Activated CD4-positive, alpha-beta T cell treated with anti-CD3 and anti-CD28 coated beads, Interleukin-2, amount 50 U/mL, for 16 hours (primary cell): ENCODE results near the gene FRK.
"Not testable (repeated sequence)": the region's sequence is repeated elsewhere in the genome, so short reads cannot be mapped to it uniquely, and the experiment has no call there.

ENCODE experiments used
- DNase-seq: peaks from one replicate; pipeline ENCODE4 v3.0.0-alpha.2; 2020

Gene FRK

DNA sequence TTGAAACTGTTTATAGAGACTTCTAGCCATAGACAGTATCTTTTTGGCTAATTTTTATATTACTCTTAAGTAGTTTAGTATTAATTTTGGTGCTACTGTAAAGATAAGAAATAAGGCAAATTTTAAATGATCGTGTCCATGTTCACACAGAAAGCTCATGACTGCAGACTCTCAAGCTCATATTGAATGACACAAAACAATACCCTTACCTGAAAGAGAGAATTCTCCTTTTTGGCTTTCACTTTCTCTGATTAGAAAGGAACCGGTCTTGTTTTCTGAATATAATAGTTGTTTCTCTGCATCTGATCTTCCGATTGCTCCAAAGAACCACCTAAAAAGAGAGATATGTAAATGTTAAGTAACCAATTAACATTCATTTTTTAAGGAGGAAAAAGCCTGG, 57.0 kb downstream of the FRK start:
- DNase-seq: no peak

DNA sequence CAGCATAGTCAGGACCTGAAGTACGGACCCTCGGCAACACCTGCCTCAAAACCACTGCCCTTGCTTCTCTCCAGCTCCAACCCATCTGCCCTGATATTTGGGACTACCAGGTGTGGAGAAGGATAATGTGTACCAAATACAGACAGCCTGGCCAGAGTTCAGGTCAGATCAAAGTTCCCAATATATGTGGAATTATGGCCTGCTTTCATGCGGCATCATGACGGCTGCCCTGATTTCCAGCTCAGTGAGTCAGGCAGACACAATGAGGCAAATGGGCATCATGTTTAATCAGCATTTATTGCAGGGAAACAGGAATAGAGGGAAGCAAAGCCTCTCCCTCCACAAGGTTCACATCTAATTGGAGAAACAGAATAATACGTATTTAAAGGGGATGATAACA, 57.9 kb downstream of the FRK start:
- no peak for DNase-seq

DNA sequence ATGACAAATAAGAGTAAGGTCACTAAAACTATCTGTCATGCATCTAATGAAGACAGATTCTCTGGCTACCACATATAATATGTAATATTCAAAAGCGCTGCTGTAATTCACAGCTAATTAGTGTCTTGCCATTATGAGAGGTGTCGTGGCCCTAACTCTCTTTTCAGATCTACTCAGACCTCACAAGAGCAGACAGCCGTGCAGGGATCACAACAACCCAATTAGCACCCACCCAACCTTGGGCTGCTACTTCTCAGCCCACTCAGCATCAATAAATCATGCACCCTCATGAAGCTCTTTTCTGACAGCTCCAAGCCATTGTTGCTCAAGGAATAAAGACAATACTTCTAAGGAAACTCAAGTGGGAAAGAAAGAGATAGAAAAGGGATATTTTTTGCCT, 61.5 kb downstream of the FRK start:
- DNase-seq: no peak

DNA sequence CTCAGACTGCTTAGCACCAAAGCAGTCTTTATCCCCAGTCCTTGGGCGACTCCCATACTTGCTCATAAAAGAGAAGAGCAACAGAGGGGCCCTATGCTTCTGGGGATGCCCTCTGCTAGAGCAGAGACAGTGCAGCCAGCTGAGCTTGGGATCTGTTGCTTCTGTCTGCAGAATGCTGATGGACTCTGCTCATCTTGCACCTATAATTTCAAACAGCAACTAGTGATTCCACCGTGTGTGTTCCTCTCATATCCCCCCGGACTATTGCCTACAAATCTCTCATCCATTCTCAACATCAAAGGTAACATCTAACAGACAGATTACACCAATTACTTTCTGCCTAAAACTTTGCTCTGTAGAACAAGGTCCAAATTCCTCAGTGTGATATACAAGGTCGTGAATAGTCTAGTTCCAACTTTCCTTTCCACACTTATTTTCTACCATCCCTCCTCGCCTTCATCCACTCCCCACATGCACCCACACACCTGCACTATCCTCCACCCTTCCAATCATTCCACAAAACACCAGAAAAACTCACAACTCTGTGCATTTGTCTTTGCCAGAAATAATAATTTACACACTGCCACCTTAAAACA, 62.6 kb downstream of the FRK start:
- no peak for DNase-seq

DNA sequence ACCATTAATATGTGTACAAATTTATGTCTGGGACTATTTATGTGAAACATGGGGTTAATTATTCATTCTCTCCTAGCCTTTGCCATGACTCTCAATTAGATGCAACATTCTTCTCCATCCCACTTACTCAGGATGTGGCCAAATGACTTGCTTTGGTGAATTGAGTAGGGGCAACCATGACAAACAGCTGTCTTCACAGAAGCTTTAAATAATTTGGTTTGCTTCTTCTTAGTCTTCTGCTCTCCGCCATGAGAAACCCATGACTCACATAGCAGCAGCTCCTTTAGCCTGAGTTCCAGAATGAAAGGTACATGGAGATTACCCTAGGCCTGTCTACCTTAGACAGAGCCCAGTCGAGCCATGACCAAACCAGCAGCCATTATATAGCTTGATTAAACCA, 74.7 kb downstream of the FRK start:
- no peak for DNase-seq

DNA sequence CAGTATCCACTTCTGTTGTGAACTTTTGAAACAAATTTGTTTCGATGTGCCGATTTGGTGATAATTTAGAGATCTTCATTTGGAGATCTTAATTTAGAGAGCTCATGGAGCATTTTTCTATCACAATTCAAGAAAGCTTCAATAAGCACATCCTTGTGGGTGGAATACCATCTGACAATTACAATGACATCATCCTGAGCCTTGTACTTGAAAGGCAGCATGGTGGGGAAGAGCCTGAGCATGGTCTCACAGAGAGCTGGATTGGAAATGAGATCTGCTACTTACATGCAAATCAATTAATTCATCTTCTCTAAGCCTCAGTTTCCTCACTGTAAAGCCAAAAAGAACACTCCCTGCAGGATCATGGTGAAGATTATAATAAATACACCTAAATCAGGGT, 75.9 kb downstream of the FRK start:
- DNase-seq: no peak

DNA sequence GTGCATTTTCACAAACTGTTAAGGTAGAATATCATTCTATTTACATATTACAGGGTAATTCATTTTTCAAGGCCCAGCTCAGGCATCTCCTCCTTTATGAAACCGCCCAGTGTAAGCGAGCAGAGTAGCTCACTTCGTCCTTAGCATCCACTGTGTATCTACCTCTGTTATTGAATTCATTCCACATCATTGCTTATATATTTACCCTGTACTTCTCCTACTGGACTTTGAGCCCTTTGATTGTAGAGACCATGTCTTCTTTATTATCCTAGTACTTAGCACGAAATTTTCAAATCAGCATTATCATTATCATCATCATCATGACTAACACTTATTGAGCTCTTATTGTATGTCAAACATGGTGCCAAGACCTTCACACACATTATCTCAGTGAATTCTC, 76.7 kb downstream of the FRK start:
- no peak for DNase-seq

DNA sequence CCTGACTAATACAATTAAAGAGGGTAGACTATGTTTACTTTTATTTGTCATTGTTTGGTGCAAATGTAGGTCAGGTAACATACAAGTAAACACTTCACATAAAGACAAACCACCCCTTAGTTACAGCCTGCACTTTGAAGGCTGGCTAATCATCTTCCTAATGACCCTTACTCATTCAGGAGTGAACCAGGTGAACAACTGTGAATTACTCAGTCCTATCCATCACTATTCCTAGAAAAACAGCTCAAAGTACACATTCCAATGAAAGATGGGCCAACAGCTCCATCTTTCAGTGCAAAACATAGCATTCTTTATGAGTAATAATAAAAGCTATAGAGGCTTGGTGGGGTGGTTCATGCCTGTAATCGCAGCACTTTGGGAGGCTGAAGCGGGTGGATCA, 78.2 kb downstream of the FRK start:
- DNase-seq: no peak

DNA sequence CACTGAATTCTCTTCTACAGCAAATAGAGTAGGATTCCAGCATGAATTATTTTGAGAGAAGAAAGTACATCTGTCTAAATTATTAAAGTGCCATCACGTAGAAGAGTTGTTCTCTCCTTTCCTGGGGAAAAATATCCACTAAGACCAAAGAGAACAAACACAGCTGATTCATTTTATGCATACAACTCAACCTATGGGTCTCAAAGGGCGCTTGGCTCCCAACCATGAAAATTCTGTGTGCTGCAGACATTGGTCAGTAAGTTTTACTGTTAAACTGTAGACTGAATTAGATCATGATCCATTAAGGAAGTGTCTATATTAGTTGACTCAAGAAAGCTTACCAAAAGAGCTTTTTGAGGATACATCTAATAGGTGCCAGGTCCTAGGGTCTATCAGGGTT, 83.5 kb downstream of the FRK start:
- DNase-seq: no peak

DNA sequence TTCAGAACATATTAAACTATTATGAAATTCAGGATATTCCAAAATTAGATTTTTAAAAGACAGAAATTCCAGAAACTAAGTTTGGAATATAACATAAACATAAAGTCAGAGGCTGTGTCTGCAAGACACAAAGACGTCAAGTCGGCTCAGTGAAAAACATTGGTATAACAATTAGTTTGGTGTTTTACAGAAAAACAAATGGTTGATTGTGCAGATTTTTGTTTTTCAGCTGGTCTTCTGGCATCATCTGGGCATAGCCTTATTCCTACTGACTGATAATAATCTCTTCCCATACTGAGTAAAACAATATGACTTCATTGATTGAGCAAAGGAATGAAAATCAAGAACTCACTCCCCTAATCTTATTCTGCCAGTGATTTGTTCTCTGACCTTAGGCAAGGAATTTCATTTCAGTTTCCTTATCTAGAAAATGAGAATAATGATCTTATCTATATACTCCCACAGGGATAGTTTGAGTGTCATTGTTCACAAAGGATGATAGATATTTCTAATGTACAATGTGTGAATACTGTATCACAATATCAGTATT, 84.3 kb downstream of the FRK start:
- no peak for DNase-seq

DNA sequence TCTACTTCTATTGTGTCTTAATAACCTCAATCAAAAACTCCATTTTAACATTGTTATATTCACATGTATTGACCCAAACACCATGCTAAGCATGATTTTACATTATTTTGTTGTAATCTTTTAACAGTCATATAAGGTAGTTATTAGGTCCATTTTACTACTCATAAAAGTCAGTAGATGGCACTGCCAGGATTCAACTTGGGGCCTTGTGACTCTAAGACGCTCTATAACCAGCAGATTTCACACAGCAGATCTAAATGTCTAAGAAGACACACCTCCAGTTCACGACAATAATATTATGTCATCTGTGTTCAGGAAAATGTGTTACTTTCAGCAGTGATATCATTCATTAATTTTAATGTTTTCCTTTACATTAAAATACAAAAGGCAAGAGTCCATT, 88.0 kb downstream of the FRK start:
- no peak for DNase-seq

DNA sequence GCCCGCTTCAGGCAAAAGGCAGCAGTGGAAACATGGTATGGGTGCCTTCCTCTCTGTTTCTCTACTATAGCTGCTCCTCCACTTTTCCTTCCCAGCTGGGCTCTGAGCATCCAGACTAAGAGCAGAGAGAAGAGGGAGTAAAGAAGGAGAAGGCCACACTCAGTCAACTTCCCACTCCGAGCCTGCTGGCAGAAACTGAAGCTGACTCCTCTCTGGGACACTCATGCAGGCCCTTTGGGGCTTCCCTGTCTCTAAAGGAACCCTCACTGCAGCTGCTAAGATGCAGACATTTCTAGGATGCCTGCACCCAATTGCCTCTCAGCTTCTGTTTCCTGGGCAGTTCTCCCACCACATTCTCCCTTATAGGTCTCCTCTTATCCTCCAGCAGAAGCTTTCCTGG, 88.9 kb downstream of the FRK start:
- DNase-seq: no peak

DNA sequence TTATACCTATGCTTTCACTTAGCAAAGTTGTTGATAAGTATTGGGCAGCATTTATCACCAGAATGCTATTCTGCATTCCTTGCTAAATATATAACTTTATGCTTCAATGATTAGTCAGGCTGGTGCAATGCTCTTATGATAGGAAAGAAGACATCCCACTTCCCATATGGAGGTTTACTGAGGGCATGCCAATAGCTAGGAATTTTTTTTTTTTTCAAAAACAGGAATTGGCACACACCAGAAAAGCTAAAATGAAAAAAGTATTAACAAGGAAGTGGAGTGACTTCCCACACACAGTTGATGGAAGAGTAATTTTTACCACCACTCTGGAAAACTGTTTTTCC, 90.8 kb downstream of the FRK start:
- DNase-seq: no peak

DNA sequence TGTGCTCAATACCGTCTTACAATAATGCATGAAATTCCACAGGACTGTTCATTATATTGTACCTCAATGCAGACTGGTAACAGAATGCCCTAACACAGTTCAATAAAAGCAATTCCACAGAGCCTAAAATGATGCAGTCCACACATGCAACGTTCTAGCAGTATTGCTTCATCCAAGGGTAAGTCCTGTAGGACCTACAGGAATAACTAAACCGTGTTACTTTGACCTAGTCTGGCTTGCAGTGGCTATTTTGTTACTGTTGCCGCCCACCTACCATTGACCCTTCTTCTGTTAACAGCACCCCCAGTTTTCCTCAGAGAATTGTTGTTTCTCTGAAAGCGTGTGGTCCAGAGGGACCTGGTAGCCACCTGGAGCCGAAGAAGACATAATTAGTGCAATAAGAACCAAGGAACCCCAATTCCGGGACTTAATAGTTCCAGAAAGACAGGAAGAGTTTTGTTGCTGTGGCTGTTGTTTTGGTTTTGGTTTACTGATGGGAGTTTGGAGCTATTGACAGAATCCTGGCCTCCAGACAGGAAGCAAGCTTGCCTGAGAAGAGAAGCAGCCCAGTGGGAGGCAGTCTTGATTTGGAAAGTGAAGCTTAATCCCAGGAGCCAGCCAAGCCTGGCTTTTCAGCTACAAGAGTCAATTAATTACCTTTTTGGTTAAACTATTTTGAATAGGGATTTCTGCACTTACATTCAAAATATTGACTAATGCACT, 91.3 kb downstream of the FRK start:
- DNase-seq: no peak

DNA sequence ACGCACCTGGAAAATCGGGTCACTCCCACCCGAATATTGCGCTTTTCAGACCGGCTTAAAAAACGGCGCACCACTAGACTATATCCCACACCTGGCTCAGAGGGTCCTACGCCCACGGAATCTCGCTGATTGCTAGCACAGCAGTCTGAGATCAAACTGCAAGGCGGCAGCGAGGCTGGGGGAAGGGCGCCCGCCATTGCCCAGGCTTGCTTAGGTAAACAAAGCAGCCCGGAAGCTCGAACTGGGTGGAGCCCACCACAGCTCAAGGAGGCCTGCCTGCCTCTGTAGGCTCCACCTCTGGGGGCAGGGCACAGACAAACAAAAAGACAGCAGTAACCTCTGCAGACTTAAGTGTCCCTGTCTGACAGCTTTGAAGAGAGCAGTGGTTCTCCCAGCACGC, 100.4 kb downstream of the FRK start:
- not testable (repeated sequence) for DNase-seq

DNA sequence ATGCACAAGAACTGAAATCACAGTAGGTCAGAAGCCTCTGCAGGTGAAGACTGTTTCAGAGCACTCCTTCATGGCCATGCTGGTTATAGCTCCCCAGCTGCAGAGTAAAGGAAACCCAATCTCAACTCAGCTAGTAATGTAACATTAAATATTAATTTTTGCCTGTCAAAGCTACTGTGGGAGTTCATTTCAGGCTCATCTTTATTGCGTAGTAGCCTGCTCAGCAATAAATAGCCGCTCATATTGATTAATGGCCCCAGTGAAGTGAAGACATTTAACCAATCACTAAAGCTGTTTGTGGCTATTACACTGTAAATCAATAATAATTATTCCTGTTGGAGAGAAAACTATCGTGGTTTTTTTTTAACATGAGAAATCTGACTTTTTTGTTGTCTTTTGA, 101.7 kb downstream of the FRK start:
- DNase-seq: no peak

DNA sequence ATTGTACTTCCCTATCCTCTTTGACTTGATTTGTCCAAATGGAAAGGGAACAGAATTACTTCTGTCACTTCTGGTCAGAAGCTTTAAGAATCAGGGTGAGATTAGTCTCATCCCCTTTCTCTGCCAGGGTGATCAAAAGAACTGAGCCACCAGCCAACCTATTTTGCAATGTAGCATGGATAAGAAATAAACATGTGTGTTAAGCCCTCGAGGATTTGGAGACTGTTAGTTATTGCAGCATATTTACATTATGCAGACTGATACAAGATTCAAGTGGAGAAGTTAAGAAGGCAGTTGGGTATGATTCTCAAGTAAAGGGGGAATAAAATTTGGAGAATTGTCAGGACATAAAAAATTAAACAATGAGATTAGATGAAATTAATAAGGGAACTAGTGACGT, 106.0 kb downstream of the FRK start:
- no peak for DNase-seq

DNA sequence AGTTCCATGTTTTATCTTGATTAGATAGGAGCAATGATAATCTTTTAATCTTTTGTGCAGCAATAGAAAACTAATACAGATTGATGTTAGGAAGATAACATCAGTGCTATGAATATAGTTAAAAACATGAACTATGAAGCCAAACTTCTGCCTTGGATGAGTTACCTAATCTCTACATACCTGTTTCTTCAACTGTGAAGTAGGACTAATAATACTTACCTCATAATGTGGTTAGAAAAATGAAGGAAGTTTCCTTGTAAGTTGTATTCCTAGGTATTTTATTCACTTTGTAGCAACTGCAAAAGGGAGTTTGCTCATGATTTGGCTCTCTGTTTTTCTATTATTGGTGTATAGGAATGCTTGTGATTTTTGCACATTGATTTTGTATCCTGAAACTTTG, 111.9 kb downstream of the FRK start:
- DNase-seq: no peak

DNA sequence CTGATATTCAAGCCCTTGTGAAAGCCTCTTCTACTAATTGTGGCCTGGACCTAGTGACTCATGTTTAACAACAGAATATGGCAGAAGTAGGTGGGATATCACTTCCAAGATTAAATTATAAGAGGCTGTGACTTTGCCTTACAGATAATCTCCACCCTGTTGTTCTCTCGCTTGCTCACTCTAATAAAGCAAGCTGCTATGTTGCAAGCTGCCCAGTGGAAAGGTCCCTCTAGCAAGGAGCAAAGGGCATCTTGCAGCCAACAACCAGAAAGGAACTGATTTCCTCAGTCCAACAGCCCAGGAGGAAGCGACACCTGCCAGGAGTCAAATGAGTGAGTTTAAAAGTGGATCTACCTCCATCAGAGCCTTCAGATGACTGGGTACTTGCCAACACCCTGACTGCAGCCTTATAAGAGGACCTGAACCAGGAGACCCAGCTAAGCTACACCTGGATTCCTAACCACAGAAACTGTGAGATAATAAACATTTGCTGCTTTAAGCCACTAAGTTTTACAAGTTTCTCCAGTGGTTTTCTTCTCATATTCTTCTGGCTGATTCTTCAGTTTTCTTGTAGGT, 112.6 kb downstream of the FRK start:
- no peak for DNase-seq

DNA sequence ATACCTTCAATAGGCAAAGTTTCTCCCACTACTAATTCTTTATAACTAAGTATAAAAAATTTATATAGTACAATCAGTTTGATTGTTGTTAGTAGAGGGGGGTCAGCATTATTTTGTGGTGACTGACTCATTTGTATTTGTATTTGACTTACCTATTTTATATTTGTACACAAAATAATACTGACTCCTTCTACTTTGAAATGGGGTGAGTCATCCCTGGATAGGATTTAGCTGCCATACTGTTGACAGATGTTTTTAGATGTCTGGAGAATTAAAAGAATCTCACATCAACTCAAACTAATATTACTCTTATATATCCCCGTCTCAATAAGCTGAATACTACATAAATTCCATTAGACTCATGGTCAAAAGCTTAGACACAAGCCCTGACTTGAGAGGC, 114.9 kb downstream of the FRK start:
- no peak for DNase-seq

DNA sequence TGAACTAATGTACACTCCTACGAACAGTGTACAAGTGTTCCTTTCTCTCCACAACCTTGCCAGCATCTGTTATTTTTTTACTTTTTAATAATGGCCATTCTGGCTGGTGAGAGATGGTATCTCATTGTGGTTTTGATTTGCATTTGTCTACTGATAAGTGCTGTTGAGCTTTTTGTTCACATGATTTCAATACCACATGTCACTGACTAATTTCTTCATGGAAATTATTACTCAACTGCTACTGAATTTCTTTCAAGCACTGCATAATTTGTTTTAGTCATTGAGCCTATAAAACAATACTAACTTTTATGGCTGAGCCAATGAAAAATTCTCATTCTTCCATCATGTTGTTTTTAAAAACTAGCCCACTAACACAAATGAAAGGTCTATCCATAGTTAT, 115.4 kb downstream of the FRK start:
- no peak for DNase-seq

DNA sequence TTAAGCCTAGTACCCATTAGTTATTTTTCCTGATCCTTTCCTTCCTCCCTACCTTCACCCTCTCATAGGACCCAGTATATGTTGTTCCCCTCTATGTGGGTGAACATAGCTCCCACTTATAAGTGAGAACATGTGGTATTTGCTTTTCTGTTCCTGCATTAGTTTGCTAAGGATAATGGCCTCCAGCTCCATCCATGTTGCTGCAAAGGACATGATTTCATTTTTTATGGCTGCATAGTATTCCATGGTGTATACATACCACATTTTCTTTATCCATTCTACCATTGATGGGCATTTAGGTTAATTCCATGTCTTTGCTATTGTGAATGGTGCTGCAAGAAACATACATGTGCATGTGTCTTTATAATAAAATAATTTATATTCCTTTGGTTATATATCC, 115.9 kb downstream of the FRK start:
- not testable (repeated sequence) for DNase-seq

DNA sequence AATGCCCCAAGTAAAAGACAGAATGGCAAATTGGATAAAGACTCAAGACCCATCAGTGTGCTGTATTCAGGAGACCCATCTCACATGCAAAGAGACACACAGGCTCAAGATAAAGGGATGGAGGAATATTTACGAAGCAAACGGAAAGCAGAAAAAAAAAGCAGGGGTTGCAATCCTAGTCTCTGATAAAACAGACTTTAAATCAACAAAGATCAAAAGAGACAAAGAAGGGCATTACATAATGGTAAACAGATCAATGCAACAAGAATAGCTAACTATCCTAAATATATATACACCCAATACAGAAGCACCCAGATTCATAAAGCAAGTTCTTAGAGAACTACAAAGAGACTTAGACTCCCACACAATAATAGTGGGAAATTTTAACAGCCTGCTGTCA, 123.2 kb downstream of the FRK start:
- DNase-seq: not testable (repeated sequence)

DNA sequence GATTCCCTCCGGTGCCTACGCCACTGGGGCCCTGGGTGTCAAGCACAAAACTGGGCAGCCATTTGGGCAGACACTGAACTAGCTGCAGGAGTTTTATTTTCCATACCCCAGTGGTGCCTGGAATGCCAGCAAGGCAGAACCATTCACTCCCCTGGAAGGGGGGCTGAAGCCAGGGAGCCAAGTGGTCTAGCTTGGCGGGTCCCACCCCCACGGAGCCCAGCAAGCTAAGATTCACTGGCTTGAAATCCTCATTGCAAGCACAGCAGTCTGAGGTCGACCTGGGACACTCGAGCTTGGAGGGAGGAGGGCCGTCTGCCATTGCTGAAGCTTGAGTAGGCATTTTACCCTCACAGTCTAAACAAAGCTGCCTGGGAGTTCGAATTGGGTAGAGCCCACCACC, 125.3 kb downstream of the FRK start:
- DNase-seq: no peak

DNA sequence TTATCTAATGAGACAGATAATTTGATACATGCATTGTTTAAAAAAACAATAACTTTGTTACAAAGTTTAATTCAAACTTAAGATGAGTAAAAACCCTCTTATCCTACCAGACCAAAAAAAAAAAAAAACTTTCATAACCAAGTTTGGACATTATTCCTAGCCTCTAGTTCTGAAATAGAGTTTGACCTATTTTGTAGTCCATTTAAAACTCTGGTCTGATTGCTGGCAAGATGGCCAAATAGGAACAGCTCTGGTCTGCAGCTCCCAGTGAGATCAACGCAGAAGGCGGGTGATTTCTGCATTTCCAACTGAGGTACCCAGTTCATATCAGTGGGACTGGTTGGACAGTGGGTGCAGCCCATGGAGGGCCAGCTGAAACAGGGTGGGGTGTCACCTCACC, 125.9 kb downstream of the FRK start:
- no peak for DNase-seq
